Measurements from ENCODE around the gene PLCB4. TPM values are rescaled to one million over a fixed set of nuclear protein-coding genes. Genes with fewer than 3 reads are reported as not detected.
A peak's percentile ranks its signal among the peaks of the same experiment; 100 is the strongest.

PLCB4 gene
- total RNA-seq, 6 experiments from 2014 or later: 71.8 to 95.7 (median 79.1) TPM

DNA sequence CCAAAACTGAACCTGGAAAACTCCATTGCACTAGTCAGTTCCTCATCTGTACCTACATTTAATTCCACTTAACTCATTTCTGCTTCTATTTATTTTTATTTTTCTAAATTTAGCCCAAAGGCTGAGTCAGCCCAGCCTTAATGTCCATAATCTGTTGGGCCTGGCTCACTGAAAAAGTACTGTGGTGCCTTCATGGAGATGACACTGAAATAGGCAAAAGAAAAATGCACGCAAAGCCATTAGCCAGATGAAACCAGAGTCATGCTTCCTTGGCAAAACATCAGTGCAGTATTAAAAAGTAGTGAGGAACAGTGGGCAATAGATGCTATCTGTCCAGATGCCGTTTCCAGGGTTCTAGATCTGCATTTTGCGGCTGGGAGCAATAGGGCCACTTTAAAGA lies 14.7 kb upstream of the PLCB4 start:
- Mint-ChIP-seq H3K27ac (peak overlapping the region; percentile 90), H3K36me3 (ENCODE audit: low read depth) (peaks cover 10% of the 10 kb centered on the region), H3K4me3 (peak overlapping the region; percentile 77), H3K9me3 (no peaks in the 10 kb centered on the region), H3K4me1 (ENCODE audit: low read depth) (peaks cover 81% of the 10 kb centered on the region), H3K27me3 (ENCODE audit: insufficient read depth) (peaks cover 2% of the 10 kb centered on the region; the same call in 1 of the 2 replicates)
- TF ChIP-seq, protein P1, sequence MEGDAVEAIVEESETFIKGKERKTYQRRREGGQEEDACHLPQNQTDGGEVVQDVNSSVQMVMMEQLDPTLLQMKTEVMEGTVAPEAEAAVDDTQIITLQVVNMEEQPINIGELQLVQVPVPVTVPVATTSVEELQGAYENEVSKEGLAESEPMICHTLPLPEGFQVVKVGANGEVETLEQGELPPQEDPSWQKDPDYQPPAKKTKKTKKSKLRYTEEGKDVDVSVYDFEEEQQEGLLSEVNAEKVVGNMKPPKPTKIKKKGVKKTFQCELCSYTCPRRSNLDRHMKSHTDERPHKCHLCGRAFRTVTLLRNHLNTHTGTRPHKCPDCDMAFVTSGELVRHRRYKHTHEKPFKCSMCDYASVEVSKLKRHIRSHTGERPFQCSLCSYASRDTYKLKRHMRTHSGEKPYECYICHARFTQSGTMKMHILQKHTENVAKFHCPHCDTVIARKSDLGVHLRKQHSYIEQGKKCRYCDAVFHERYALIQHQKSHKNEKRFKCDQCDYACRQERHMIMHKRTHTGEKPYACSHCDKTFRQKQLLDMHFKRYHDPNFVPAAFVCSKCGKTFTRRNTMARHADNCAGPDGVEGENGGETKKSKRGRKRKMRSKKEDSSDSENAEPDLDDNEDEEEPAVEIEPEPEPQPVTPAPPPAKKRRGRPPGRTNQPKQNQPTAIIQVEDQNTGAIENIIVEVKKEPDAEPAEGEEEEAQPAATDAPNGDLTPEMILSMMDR (IDR thresholded peaks at IDR 0.05): no peak
- DNase-seq: peak; percentile 86

DNA sequence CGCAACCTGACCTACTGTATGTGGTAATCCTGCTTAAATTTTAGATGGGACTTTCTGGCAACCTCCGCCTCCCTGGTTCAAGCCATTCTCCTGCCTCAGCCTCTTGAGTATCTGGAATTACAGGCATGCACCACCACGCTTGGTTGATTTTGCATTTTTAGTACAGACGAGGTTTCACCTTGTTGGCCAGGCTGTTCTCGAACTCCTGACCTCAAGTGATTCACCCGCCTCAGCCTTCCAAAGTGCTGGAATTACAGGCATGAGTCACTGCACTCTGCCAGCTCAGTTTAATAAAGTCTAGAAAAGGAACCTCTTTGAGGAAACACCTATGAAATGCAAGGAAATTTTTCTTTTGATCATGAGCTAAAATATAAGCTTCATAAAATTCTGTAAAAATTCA lies 9.0 kb upstream of the PLCB4 start:
- TF ChIP-seq, protein P1 (IDR thresholded peaks at IDR 0.05): no peak
- Mint-ChIP-seq H3K9me3 (no peaks in the 10 kb centered on the region; the same call in 1 of the 2 replicates), H3K27ac (peak overlapping the region; percentile 53), H3K27me3 (ENCODE audit: insufficient read depth) (no peaks in the 10 kb centered on the region), H3K36me3 (ENCODE audit: low read depth) (peaks cover 10% of the 10 kb centered on the region), H3K4me3 (no peak overlapping the region), H3K4me1 (ENCODE audit: low read depth) (peaks cover 58% of the 10 kb centered on the region)
- peak; percentile 56 for DNase-seq

DNA sequence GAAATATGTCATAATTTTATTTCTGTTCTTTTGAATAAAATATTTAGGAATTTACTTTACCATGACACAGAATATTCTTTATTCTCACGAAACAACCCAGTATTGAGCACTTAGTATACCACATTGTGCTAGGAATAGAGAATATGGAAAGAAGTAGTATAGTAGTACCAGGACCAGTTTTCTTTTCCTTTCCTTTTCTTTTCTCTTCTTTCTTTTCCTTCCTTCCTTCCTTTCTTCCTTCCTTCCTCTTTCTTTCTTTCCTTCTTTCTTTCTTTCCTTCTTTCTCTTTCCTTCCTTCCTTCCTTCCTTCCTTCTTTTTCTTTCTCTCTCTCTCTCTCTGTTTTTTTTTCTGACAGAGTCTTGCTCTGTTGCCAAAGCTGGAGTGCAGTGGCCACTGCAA lies 7.5 kb upstream of the PLCB4 start:
- Mint-ChIP-seq H3K9me3 (no peaks in the 10 kb centered on the region; the same call in 1 of the 2 replicates), H3K4me3 (no peak overlapping the region), H3K36me3 (ENCODE audit: low read depth) (peaks cover 9% of the 10 kb centered on the region), H3K4me1 (ENCODE audit: low read depth) (peaks cover 56% of the 10 kb centered on the region), H3K27ac (no peak overlapping the region), H3K27me3 (ENCODE audit: insufficient read depth) (no peaks in the 10 kb centered on the region)
- no peak for DNase-seq
- TF ChIP-seq, protein P1 (IDR thresholded peaks at IDR 0.05): no peak

DNA sequence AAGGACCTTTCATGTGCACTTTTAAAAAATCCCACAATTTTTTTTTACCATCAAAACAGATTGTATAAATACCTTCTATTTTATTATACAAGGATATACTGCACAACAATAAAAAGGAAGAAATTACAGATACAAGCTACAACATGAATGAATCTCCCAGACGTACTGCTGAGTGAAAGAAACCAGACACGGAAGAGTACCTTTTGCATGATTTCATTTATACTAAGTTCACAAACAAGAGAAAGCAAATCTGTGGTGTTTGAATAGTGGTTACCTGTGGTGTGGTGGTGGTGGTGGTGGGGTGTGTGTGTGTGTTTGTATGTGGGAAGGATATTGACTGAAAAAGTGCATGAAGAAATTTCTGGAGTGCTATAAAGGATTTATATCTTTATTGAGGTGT lies 6.8 kb upstream of the PLCB4 start:
- no peak for DNase-seq
- no peaks in the 10 kb centered on the region for H3K27me3 Mint-ChIP-seq (ENCODE audit: insufficient read depth)
- H3K9me3 Mint-ChIP-seq: no peaks in the 10 kb centered on the region; the same call in 1 of the 2 replicates
- no peak overlapping the region for H3K27ac Mint-ChIP-seq
- TF ChIP-seq, protein P1 (IDR thresholded peaks at IDR 0.05): no peak
- peaks cover 56% of the 10 kb centered on the region for H3K4me1 Mint-ChIP-seq (ENCODE audit: low read depth)
- H3K36me3 Mint-ChIP-seq (ENCODE audit: low read depth): peaks cover 3% of the 10 kb centered on the region
- H3K4me3 Mint-ChIP-seq: no peak overlapping the region

DNA sequence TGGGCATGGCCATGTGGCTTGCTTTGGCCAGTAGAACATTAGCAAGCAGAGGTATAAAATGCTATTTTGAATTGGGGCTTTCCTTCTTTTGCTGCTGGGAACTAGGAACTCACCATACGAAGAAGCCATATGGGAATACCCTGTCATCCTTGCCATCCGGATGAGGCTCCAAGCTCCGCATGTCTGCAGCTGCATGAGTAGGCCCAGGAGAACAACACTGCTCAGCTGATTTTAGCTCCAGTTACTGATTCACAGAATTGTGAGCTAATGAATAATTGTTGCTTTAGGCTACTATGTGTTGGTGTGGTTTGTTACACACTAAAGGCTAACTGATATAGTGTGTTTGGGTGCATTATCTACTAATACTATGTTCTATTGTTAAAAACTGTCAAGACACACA lies 2.7 kb upstream of the PLCB4 start:
- no peaks in the 10 kb centered on the region; the same call in 1 of the 2 replicates for H3K9me3 Mint-ChIP-seq
- H3K36me3 Mint-ChIP-seq (ENCODE audit: low read depth): peaks cover 17% of the 10 kb centered on the region
- H3K4me3 Mint-ChIP-seq: no peak overlapping the region
- H3K27me3 Mint-ChIP-seq (ENCODE audit: insufficient read depth): no peaks in the 10 kb centered on the region
- H3K4me1 Mint-ChIP-seq (ENCODE audit: low read depth): peaks cover 50% of the 10 kb centered on the region
- H3K27ac Mint-ChIP-seq: peak overlapping the region; percentile 85
- peak; percentile 29 for DNase-seq
- TF ChIP-seq, protein P1 (IDR thresholded peaks at IDR 0.05): no peak

Data from HFFc6 (cell line).